Neural cell (in vitro differentiated cells): Measurements from ENCODE around the gene ARL5A. TPM values are rescaled to one million over a fixed set of nuclear protein-coding genes. Genes with fewer than 3 reads are reported as not detected.

Source experiments
- H2AFZ ChIP-seq: fragments of 200-600, 300-800 bp; sonication (generic), shearing (Covaris generic); 2 replicates; pipeline ENCODE4 v1.6.0; 2014; ENCODE audit warnings: low read depth, mild to moderate bottlenecking, antibody characterized with exemption, low read length, moderate library complexity
- H3F3A ChIP-seq: fragments of 200-600 bp; shearing (Covaris generic); 2 replicates; pipeline ENCODE4 v1.6.1; 2016; ENCODE audit warnings: mild to moderate bottlenecking, moderate library complexity, mixed read lengths, antibody characterized with exemption, low read length; ENCODE audit not compliant: insufficient read depth, poor library complexity, severe bottlenecking
- H3K27ac ChIP-seq: fragments of 200-600, 300-800 bp; sonication (generic), shearing (Covaris generic); 2 replicates; pipeline ENCODE4 v1.5.1; 2014; ENCODE audit warnings: mild to moderate bottlenecking, low read length, moderate library complexity
- H3K27me3 ChIP-seq: fragments of 300-800, 200-600 bp; sonication (generic), shearing (Covaris generic); 2 replicates; pipeline ENCODE4 v1.6.0; 2014; ENCODE audit warnings: mild to moderate bottlenecking, low read depth, low read length, moderate library complexity; ENCODE audit not compliant: insufficient read depth
- H3K36me3 ChIP-seq: fragments of 300-800, 200-600 bp; sonication (generic), shearing (Covaris generic); 2 replicates; pipeline ENCODE4 v1.5.1; 2014; ENCODE audit warnings: mild to moderate bottlenecking, antibody characterized with exemption, low read length, moderate library complexity; ENCODE audit not compliant: insufficient read depth
- H3K4me2 ChIP-seq: fragments of 300-800, 200-600 bp; sonication (generic), shearing (Covaris generic); 2 replicates; pipeline ENCODE4 v1.6.0; 2014; ENCODE audit warnings: mild to moderate bottlenecking, low read length
- H3K4me3 ChIP-seq: fragments of 300-800, 200-600 bp; sonication (generic), shearing (Covaris generic); 2 replicates; pipeline ENCODE4 v1.5.1; 2014; ENCODE audit warnings: mild to moderate bottlenecking, low read length, moderate library complexity
- H3K79me2 ChIP-seq: fragments of 200-600 bp; shearing (Covaris generic); replicated peaks from 2 replicates; pipeline ENCODE4 v1.6.0; 2014; ENCODE audit warnings: mild to moderate bottlenecking, low read length, moderate library complexity; ENCODE audit not compliant: insufficient read depth
- H3K9ac ChIP-seq: fragments of 300-800, 200-600 bp; sonication (generic), shearing (Covaris generic); 2 replicates; pipeline ENCODE4 v1.6.1; 2016; ENCODE audit warnings: mild to moderate bottlenecking, low read length, mixed read lengths
- H3K9me2 ChIP-seq: fragments of 200-600 bp; shearing (Covaris generic); 2 replicates; pipeline ENCODE4 v1.6.1; 2016; ENCODE audit warnings: mild to moderate bottlenecking, low read length, mixed read lengths; ENCODE audit not compliant: insufficient read depth
- H3K9me3 ChIP-seq: fragments of 200-600, 300-800 bp; sonication (generic), shearing (Covaris generic); 2 replicates; pipeline ENCODE4 v1.6.1; 2016; ENCODE audit warnings: mild to moderate bottlenecking, mixed run types, low read length, moderate library complexity, mixed read lengths
- H4K20me1 ChIP-seq: fragments of 200-600 bp; shearing (Covaris generic); 2 replicates; pipeline ENCODE4 v1.6.1; 2016; ENCODE audit warnings: mild to moderate bottlenecking, mixed run types; ENCODE audit not compliant: insufficient read depth
- CTCF ChIP-seq: fragments of 450-650 bp; IDR thresholded peaks from 2 replicates; pipeline ENCODE4 v1.5.1; 2014; ENCODE audit warnings: antibody characterized with exemption, mild to moderate bottlenecking, moderate library complexity; ENCODE audit not compliant: poor library complexity, severe bottlenecking
- EP300 ChIP-seq: fragments of 450-650 bp; conservative IDR thresholded peaks from 2 replicates; pipeline ENCODE4 v1.6.1; 2014; ENCODE audit warnings: antibody characterized with exemption, mild to moderate bottlenecking, moderate library complexity; ENCODE audit not compliant: poor library complexity, severe bottlenecking
- EZH2 ChIP-seq: fragments of 200-600, 300-800 bp; shearing (Covaris generic), sonication (generic); IDR thresholded peaks from 2 replicates; pipeline ENCODE4 v1.6.1; 2014; ENCODE audit warnings: antibody characterized with exemption, low read length, borderline replicate concordance, mild to moderate bottlenecking; ENCODE audit not compliant: insufficient read depth, poor library complexity, severe bottlenecking
- MXI1 ChIP-seq: fragments of 450-650 bp; conservative IDR thresholded peaks from 2 replicates; pipeline ENCODE4 v1.6.1; 2014; ENCODE audit warnings: antibody characterized with exemption, mild to moderate bottlenecking; ENCODE audit not compliant: poor library complexity, severe bottlenecking
- POLR2AphosphoS5 ChIP-seq: IDR thresholded peaks from 2 replicates; pipeline ENCODE4 v1.6.1; 2012
- RAD21 ChIP-seq: fragments of 450-650 bp; conservative IDR thresholded peaks from 2 replicates; pipeline ENCODE4 v1.6.1; 2014; ENCODE audit warnings: antibody characterized with exemption, mild to moderate bottlenecking, moderate library complexity
- REST ChIP-seq: IDR thresholded peaks from 2 replicates; pipeline ENCODE4 v1.6.1; 2012; ENCODE audit warnings: borderline replicate concordance
- SMC3 ChIP-seq: fragments of 450-650 bp; conservative IDR thresholded peaks from 2 replicates; pipeline ENCODE4 v1.6.1; 2014; ENCODE audit warnings: antibody characterized with exemption, mild to moderate bottlenecking, moderate library complexity; ENCODE audit not compliant: poor library complexity
- TAF1 ChIP-seq: IDR thresholded peaks from 2 replicates; pipeline ENCODE4 v1.6.1; 2012; ENCODE audit warnings: low read depth
- polyA plus RNA-seq: library from polyadenylated mRNA; depleted of rRNA; stranded (reverse); fragments of >200 nt; gene quantifications from 2 replicates; pipeline ENCODE4 v1.2.3, GENCODE V29; 2014

ARL5A gene
- polyA plus RNA-seq, 1 donor from 2014 or later, result 48.5 TPM

- no peak for TF ChIP-seq TAF1
- TF ChIP-seq MXI1, result no peak
- TF ChIP-seq REST, result no peak
- no peak for TF ChIP-seq POLR2AphosphoS5
- no peak for TF ChIP-seq EZH2
- no peak for TF ChIP-seq RAD21
- TF ChIP-seq EP300, result no peak
- TF ChIP-seq SMC3, result no peak
- TF ChIP-seq CTCF, result no peak
These were observed 50.7 kb downstream of the ARL5A start for GRCh38 chr2:151777487-151777886.

GRCh38 chr2:151776367-151776766, 51.9 kb downstream of the ARL5A start:
- H3F3A ChIP-seq, result no peaks in the 10 kb centered on the region
- H3K79me2 ChIP-seq, result no peaks in the 10 kb centered on the region
- no peak overlapping the region for H3K9ac ChIP-seq
- H3K4me3 ChIP-seq, result no peak overlapping the region
- no peak overlapping the region for H3K27ac ChIP-seq
- no peaks in the 10 kb centered on the region for H3K27me3 ChIP-seq
- no peaks in the 10 kb centered on the region for H3K9me2 ChIP-seq
- H3K9me3 ChIP-seq, result no peaks in the 10 kb centered on the region
- H2AFZ ChIP-seq, result no peak overlapping the region
- TF ChIP-seq POLR2AphosphoS5 (no peak), EZH2 (no peak), CTCF (no peak), RAD21 (no peak), MXI1 (no peak), REST (no peak), TAF1 (no peak), SMC3 (no peak), EP300 (no peak)
- no peaks in the 10 kb centered on the region for H4K20me1 ChIP-seq
- no peaks in the 10 kb centered on the region for H3K36me3 ChIP-seq
- no peak overlapping the region for H3K4me2 ChIP-seq

More at GRCh38 chr2:151777487-151777886, 50.7 kb downstream of the ARL5A start:
- Histone ChIP-seq H3K36me3 (no peaks in the 10 kb centered on the region), H3K79me2 (no peaks in the 10 kb centered on the region), H3K27ac (no peak overlapping the region), H3K4me3 (no peak overlapping the region), H3K9me2 (no peaks in the 10 kb centered on the region), H4K20me1 (no peaks in the 10 kb centered on the region), H3F3A (no peaks in the 10 kb centered on the region), H3K9me3 (no peaks in the 10 kb centered on the region), H3K27me3 (no peaks in the 10 kb centered on the region), H3K9ac (no peak overlapping the region), H3K4me2 (no peak overlapping the region), H2AFZ (no peak overlapping the region)
